Measurements from ENCODE around the gene MIEN1.
A peak's percentile ranks its signal among the peaks of the same experiment; 100 is the strongest.

The MIEN1 gene

DNA sequence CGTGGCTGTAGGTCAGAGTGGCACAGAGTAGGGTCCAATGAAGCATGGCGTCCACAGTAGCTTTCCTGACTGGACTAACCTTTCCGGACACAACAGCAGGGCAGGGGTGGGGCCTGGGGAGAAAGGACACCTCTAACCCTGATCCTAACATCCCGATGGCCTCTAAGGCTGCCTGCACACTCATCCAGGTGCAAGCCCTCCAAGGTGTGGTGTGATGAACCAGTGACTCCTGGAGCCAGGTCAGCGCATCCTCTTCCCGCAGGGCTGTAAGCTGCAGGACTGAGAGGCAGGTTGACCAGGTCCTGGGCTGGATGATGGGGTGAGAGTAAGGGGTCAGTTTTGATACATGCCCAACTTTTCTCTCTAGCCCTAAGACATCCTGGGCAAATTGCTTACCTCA, 33.6 kb downstream of the MIEN1 start:
- DNase-seq, result no peak

GRCh38 chr17:39695089-39695474, 35.2 kb downstream of the MIEN1 start:
- no peak for DNase-seq

DNA sequence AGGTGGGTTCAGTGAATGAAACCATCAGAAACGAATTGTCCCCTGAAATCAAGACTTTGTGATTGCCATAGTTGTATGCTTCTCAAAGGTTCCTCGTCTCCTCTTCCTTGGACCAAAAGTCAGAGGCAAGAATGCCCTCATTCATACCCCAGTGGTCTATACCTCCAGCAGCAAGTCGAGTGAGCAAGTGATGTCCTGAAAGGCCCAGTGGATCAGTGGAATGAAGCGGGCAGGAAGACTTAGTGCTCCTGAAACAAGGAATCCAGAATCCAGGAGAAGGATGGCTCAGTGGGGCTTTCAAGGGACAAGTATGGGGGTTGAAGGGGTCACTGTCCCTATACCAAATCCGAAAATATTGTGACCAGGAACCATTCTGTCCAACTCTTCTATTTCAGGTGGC, 35.7 kb downstream of the MIEN1 start:
- DNase-seq, result no peak

- no peak for DNase-seq
Observed at GRCh38 chr17:39688945-39689344, 41.4 kb downstream of the MIEN1 start.

- no peak for DNase-seq
Observed at GRCh38 chr17:39688475-39688835, 41.9 kb downstream of the MIEN1 start.

DNA sequence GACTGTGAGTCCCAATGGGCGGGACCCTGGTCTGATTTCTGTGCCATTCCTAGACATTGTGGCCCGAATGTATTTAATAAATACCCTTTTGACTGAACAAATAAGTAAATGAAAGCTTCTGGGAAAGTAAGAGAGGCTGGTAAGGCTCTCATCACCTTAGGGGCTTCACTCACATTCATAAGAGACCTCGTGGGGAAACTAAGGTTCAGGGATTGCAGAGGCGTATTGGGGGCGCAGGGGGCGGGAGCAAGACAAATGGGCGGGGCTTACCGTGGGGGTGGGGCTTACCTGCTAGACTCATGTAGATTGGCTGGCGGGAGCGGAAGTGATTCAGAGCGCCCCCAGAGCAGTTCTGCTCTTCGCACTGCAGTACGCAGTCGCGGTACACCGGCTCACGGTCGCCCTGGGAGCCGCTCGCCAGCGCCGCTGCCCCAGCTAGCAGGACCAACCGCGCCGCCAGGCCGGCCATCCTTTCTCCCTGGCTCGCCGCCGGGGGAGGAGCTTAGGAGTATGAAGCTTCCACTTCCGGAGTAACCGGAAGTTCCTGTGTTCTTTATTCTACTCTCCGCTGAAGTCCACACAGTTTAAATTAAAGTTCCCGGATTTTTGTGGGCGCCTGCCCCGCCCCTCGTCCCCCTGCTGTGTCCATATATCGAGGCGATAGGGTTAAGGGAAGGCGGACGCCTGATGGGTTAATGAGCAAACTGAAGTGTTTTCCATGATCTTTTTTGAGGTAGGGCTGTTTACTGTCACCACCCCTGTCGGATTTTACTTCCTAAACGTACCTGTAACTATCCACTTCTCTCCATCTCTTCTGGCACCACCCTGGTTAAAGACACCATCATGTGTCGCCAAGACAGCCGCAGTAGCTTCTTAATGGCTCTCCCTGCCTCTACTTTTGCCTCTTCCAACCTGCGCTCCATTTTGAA, 42.5 kb downstream of the MIEN1 start, which contains the start of gene PGAP3:
Gene PGAP3 (minus strand): TSS at position 512 of the 929 bp plus-strand sequence. CDS start 43 bp downstream, at position 469.
- peak; percentile 95 for DNase-seq

DNA sequence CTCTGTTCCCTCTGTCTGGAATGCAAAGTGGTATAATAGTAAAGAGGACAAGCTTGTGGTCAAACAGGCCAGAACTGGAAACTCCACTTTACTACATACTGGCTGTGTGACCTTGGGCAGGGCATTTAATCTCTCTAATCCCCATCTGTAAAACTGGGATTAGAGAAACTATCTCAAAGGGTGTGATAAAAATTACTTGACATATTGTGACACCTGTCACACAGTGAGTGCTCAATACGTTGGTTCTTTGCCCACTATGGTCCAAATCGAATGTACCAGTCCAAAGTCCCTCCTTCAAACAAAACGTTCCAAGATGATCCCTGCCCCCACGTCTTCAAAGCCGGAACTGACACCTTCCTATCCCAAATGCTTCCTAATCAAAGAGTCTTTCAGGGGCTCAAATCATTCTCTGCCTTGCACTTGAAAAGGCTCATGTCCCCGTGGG, 43.2 kb downstream of the MIEN1 start:
- peak; percentile 49 for DNase-seq

- no peak for DNase-seq
Observed at GRCh38 chr17:39684369-39685192, 45.8 kb downstream of the MIEN1 start.

GRCh38 chr17:39683295-39683939, 46.9 kb downstream of the MIEN1 start:
- DNase-seq, result no peak

- peak; percentile 27 for DNase-seq
Observed at GRCh38 chr17:39679521-39680192, 50.7 kb downstream of the MIEN1 start.
